ENCODE results near the gene LRP6.

GRCh38 chr12:12195516-12195915 lies 71.3 kb downstream of the LRP6 start:
- TF ChIP-seq PAX5 (IDR thresholded peaks at IDR 0.05; ENCODE audit: borderline replicate concordance, low read depth, low read length): no peak
- TF ChIP-seq NKRF (conservative IDR thresholded peaks at IDR 0.05): no peak
- no peak for TF ChIP-seq FOXM1 (IDR thresholded peaks at IDR 0.05; ENCODE audit: low read depth, low read length)
- no peak for TF ChIP-seq ZBTB11 (CRISPR knock-in tag; IDR thresholded peaks at IDR 0.05)
- TF ChIP-seq RAD21 (IDR thresholded peaks at IDR 0.05; ENCODE audit: insufficient read depth, low read depth, low read length): no peak
- no peak for TF ChIP-seq POLR2AphosphoS5 (IDR thresholded peaks at IDR 0.05; ENCODE audit: low read length)
- no peak for TF ChIP-seq KDM1A (IDR thresholded peaks at IDR 0.05; ENCODE audit: borderline replicate concordance)
- TF ChIP-seq, protein P1, sequence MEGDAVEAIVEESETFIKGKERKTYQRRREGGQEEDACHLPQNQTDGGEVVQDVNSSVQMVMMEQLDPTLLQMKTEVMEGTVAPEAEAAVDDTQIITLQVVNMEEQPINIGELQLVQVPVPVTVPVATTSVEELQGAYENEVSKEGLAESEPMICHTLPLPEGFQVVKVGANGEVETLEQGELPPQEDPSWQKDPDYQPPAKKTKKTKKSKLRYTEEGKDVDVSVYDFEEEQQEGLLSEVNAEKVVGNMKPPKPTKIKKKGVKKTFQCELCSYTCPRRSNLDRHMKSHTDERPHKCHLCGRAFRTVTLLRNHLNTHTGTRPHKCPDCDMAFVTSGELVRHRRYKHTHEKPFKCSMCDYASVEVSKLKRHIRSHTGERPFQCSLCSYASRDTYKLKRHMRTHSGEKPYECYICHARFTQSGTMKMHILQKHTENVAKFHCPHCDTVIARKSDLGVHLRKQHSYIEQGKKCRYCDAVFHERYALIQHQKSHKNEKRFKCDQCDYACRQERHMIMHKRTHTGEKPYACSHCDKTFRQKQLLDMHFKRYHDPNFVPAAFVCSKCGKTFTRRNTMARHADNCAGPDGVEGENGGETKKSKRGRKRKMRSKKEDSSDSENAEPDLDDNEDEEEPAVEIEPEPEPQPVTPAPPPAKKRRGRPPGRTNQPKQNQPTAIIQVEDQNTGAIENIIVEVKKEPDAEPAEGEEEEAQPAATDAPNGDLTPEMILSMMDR (IDR thresholded peaks at IDR 0.05 in 2 of 3, conservative IDR thresholded peaks at IDR 0.05 in 1 of 3; ENCODE audit: control insufficient read depth in 2 of 3, extremely low read depth in 1 of 3, insufficient read depth in 1 of 3, low read depth in 3 of 3, low read length in 3 of 3): no peak
- TF ChIP-seq EZH2 (IDR thresholded peaks at IDR 0.05; ENCODE audit: borderline replicate concordance, control insufficient read depth, low read depth, low read length): no peak
- TF ChIP-seq EP300 (IDR thresholded peaks at IDR 0.05; ENCODE audit: borderline replicate concordance in 1 of 2, control insufficient read depth in 1 of 2, low read depth in 2 of 2, low read length in 2 of 2): no peak
- no peak for TF ChIP-seq CEBPB (IDR thresholded peaks at IDR 0.05; ENCODE audit: borderline replicate concordance in 1 of 2, low read depth in 2 of 2, low read length in 2 of 2)
- TF ChIP-seq SMAD1 (IDR thresholded peaks at IDR 0.05; ENCODE audit: low read depth, partially characterized antibody): no peak
- TF ChIP-seq ZNF207 (IDR thresholded peaks at IDR 0.05; ENCODE audit: borderline replicate concordance): no peak
- TF ChIP-seq USF1 (IDR thresholded peaks at IDR 0.05; ENCODE audit: borderline replicate concordance, extremely low read length, insufficient read depth, low read depth, low read length): no peak

Data from GM12878 (cell line).